Stomach (tissue), 9 donors: ENCODE measurements around the gene MYO3B. TPM values are rescaled to one million over a fixed set of nuclear protein-coding genes. Genes with fewer than 3 reads are reported as not detected.

Source experiments
- DNase-seq, 2 donors: peaks; one replicate each; pipeline versions ENCODE4 v3.0.0 to v3.0.0-alpha.2; 2013 to 2019
- H3K27ac ChIP-seq, 5 donors: fragments of 200-600 bp in 4 of 5; sonication (generic) in 4 of 5; one replicate each; pipeline ENCODE4 v1.5.1; 2013 to 2019; ENCODE audit warnings: mild to moderate bottlenecking in 1 of 5, moderate library complexity in 1 of 5
- H3K27me3 ChIP-seq, 3 donors: fragments of 200-600 bp; sonication (generic); one replicate each; pipeline ENCODE4 v1.5.1; 2017 to 2019; ENCODE audit warnings: mixed run types in 1 of 3
- H3K36me3 ChIP-seq, 4 donors: fragments of 200-600 bp; sonication (generic); 1 replicate in 3 of 4; 2 replicates in 1 of 4; pipeline ENCODE4 v1.5.1; 2016 to 2019
- H3K4me1 ChIP-seq, 4 donors: fragments of 200-600 bp; sonication (generic); one replicate each; pipeline ENCODE4 v1.5.1; 2016 to 2019
- H3K4me3 ChIP-seq, 4 donors: fragments of 200-600 bp; sonication (generic) in 3 of 4; one replicate each; pipeline ENCODE4 v1.5.1; 2016 to 2019; ENCODE audit warnings: mild to moderate bottlenecking in 1 of 4
- H3K9me3 ChIP-seq, 4 donors: fragments of 200-600 bp; sonication (generic); one replicate each; pipeline ENCODE4 v1.5.1; 2016 to 2019
- EP300 ChIP-seq: sonication (generic); formaldehyde crosslinking; IDR thresholded peaks from one replicate; pipeline ENCODE4 v1.6.1; 2017; ENCODE audit warnings: antibody characterized with exemption
- POLR2A ChIP-seq, 4 donors: fragments of 450-650 bp; IDR thresholded peaks; one replicate each; pipeline ENCODE4 v1.6.1; 2016; ENCODE audit warnings: antibody characterized with exemption in 4 of 4, control low read depth in 2 of 4, mild to moderate bottlenecking in 1 of 4, moderate library complexity in 1 of 4
- POLR2AphosphoS5 ChIP-seq, 3 donors: sonication (generic); formaldehyde crosslinking; IDR thresholded peaks; one replicate each; pipeline ENCODE4 v1.6.1; 2016; ENCODE audit warnings: antibody characterized with exemption in 3 of 3
- WGBS, 5 donors: extraction: QIAGEN DNeasy Blood & Tissue Kit in 3 of 5; methylation state at CpG; one replicate each; pipeline versions ENCODE4 v1.1.5 to v1.1.7; 2013 to 2018; 5-methylcytosine and 5-hydroxymethylcytosine counted together
- intact Hi-C: fragments of 100-400 bp; cut with DNase I; formaldehyde crosslinking; loops from one replicate; pipeline ENCODE4 v1.15.1; 2023; ENCODE audit warnings: low total_unique reads
- polyA plus RNA-seq, 3 donors: library from polyadenylated mRNA; stranded (reverse); fragments of 200-250 nt; gene quantifications; one replicate each; pipeline ENCODE4 v1.2.3, GENCODE V29; 2013
- total RNA-seq, 5 donors: library from RNA; depleted of rRNA; stranded (reverse); fragments of >200 nt; gene quantifications; one replicate each; pipeline versions ENCODE4 v1.1.0 to v1.2.3, GENCODE V29; 2014 to 2016
- TF ChIP-seq, protein P1 (sequence below), 7 experiments: fragments of 450-650 bp in 4 of 7; fragments of 200-600 bp in 3 of 7; sonication (generic) in 3 of 7; IDR thresholded peaks; one replicate each; pipeline ENCODE4 v1.5.1; 2016 to 2019; ENCODE audit warnings: antibody characterized with exemption in 7 of 7, control low read depth in 2 of 7, mild to moderate bottlenecking in 1 of 7
- donor health status: healthy with polysubstance abuse.
- donor health status: Bipolar disorder and iron deficiency.
- donor health status: healthy.

The MYO3B gene
- total and polyA plus RNA-seq, 8 donors, result 0.05 to 0.37 TPM; not detected in 6

GRCh38 chr2:170521299-170521698 is 343.4 kb downstream of the MYO3B start:
- intact Hi-C loops, result no loop called here
- no peak overlapping the region for H3K27ac ChIP-seq
- H3K4me3 ChIP-seq, result no peak overlapping the region
- no peak for DNase-seq
- H3K9me3 ChIP-seq, result no peaks in the 10 kb centered on the region
- H3K4me1 ChIP-seq, result peaks cover 0 to 8% (median 4%) of the 10 kb centered on the region in 4 donors
- H3K36me3 ChIP-seq, result no peaks in the 10 kb centered on the region
- 82 to 97% (median 90%) methylated on average over 2 of the region's 2 CpGs for WGBS, 5 donors
- TF ChIP-seq POLR2AphosphoS5 (IDR thresholded peaks at IDR 0.05), result no peak
- TF ChIP-seq EP300, result no peak
- TF ChIP-seq POLR2A (IDR thresholded peaks at IDR 0.05), result no peak
- TF ChIP-seq, protein P1, sequence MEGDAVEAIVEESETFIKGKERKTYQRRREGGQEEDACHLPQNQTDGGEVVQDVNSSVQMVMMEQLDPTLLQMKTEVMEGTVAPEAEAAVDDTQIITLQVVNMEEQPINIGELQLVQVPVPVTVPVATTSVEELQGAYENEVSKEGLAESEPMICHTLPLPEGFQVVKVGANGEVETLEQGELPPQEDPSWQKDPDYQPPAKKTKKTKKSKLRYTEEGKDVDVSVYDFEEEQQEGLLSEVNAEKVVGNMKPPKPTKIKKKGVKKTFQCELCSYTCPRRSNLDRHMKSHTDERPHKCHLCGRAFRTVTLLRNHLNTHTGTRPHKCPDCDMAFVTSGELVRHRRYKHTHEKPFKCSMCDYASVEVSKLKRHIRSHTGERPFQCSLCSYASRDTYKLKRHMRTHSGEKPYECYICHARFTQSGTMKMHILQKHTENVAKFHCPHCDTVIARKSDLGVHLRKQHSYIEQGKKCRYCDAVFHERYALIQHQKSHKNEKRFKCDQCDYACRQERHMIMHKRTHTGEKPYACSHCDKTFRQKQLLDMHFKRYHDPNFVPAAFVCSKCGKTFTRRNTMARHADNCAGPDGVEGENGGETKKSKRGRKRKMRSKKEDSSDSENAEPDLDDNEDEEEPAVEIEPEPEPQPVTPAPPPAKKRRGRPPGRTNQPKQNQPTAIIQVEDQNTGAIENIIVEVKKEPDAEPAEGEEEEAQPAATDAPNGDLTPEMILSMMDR (IDR thresholded peaks at IDR 0.05), result no peak
- H3K27me3 ChIP-seq, result no peaks in the 10 kb centered on the region

GRCh38 chr2:170523506-170523905 is 345.6 kb downstream of the MYO3B start:
- no peak for DNase-seq
- Histone ChIP-seq H3K27me3 (no peaks in the 10 kb centered on the region), H3K4me3 (no peak overlapping the region), H3K9me3 (no peaks in the 10 kb centered on the region), H3K27ac (no peak overlapping the region), H3K36me3 (no peaks in the 10 kb centered on the region), H3K4me1 (peaks cover 0 to 8% (median 4%) of the 10 kb centered on the region in 4 donors)
- 74 to 86% (median 82%) methylated on average over 4 of the region's 4 CpGs for WGBS, 5 donors
- intact Hi-C loops, result no loop called here
- TF ChIP-seq EP300 (no peak), POLR2A (IDR thresholded peaks at IDR 0.05) (no peak), POLR2AphosphoS5 (IDR thresholded peaks at IDR 0.05) (no peak)
- TF ChIP-seq, protein P1 (IDR thresholded peaks at IDR 0.05), result no peak

- TF ChIP-seq, protein P1 (IDR thresholded peaks at IDR 0.05), result no peak
- TF ChIP-seq POLR2AphosphoS5 (IDR thresholded peaks at IDR 0.05) (no peak), POLR2A (IDR thresholded peaks at IDR 0.05) (no peak), EP300 (no peak)
- no peaks in the 10 kb centered on the region for H3K27me3 ChIP-seq
- H3K4me3 ChIP-seq, result no peak overlapping the region
- H3K9me3 ChIP-seq, result no peaks in the 10 kb centered on the region
- no peak for DNase-seq
- H3K36me3 ChIP-seq, result no peaks in the 10 kb centered on the region
- intact Hi-C loops, result no loop called here
- peaks cover 0 to 14% (median 7%) of the 10 kb centered on the region in 4 donors for H3K4me1 ChIP-seq
- 33 to 47% (median 42%) methylated on average over 2 of the region's 2 CpGs for WGBS, 5 donors
- H3K27ac ChIP-seq, result peak overlapping the region in 3 of 5 donors; percentile 28 to 44 (median 32)
Measured at GRCh38 chr2:170524828-170525565, 347.1 kb downstream of the MYO3B start.

- TF ChIP-seq POLR2AphosphoS5 (IDR thresholded peaks at IDR 0.05), result peak in 1 of 3 donors; percentile 82
- TF ChIP-seq EP300, result no peak
- no peaks in the 10 kb centered on the region for H3K9me3 ChIP-seq
- peak overlapping the region in 2 of 5 donors; percentile 28 to 32 for H3K27ac ChIP-seq
- peak; percentile 45 to 74 for DNase-seq
- 50 to 72% (median 61%) methylated on average over 5 of the region's 5 CpGs for WGBS, 5 donors
- H3K36me3 ChIP-seq, result no peaks in the 10 kb centered on the region
- H3K27me3 ChIP-seq, result no peaks in the 10 kb centered on the region
- intact Hi-C loops, result no loop called here
- H3K4me1 ChIP-seq, result peaks cover 3 to 19% (median 11%) of the 10 kb centered on the region in 4 donors
- H3K4me3 ChIP-seq, result no peak overlapping the region
Measured at GRCh38 chr2:170525566-170525900, 347.6 kb downstream of the MYO3B start.

GRCh38 chr2:170530284-170530745 is 352.4 kb downstream of the MYO3B start:
- H3K4me3 ChIP-seq, result peak overlapping the region; percentile 9 to 20 (median 12)
- peak overlapping the region in 3 of 5 donors; percentile 18 to 56 (median 27) for H3K27ac ChIP-seq
- TF ChIP-seq EP300 (no peak), POLR2A (IDR thresholded peaks at IDR 0.05) (no peak), POLR2AphosphoS5 (IDR thresholded peaks at IDR 0.05) (peak in 1 of 3 donors; percentile 77)
- TF ChIP-seq, protein P1 (IDR thresholded peaks at IDR 0.05), result no peak
- intact Hi-C loops, result no loop called here
- H3K4me1 ChIP-seq, result peaks cover 8 to 19% (median 15%) of the 10 kb centered on the region in 4 donors
- H3K36me3 ChIP-seq, result no peaks in the 10 kb centered on the region
- no peaks in the 10 kb centered on the region for H3K27me3 ChIP-seq
- DNase-seq, result peak; percentile 89 to 93
- no peaks in the 10 kb centered on the region for H3K9me3 ChIP-seq
- 4 to 15% (median 8%) methylated on average over 7 of the region's 7 CpGs for WGBS, 5 donors
